ENCODE measurements around the gene ROBO3. TPM values are rescaled to one million over a fixed set of nuclear protein-coding genes. Genes with fewer than 3 reads are reported as not detected.

Gene ROBO3
- total RNA-seq, 1 donor from 2014 or later: 40.0 TPM

- Mint-ChIP-seq H3K27ac (ENCODE audit: unreplicated experiment) (no peak overlapping the region), H3K36me3 (ENCODE audit: low read depth, unreplicated experiment) (peaks cover 4% of the 10 kb centered on the region), H3K4me1 (ENCODE audit: unreplicated experiment) (peaks cover 28% of the 10 kb centered on the region), H3K27me3 (ENCODE audit: unreplicated experiment) (peaks cover 42% of the 10 kb centered on the region), H3K9me3 (ENCODE audit: unreplicated experiment) (no peaks in the 10 kb centered on the region), H3K4me3 (ENCODE audit: unreplicated experiment) (no peak overlapping the region)
- peak; percentile 86 for TF ChIP-seq CTCF (IDR thresholded peaks at IDR 0.05; ENCODE audit: unreplicated experiment)
- peak; percentile 80 for DNase-seq (ENCODE audit: low spot score)
Observed at GRCh38 chr11:124865902-124866851, 945 bp downstream of the ROBO3 start.

- Mint-ChIP-seq H3K4me1 (ENCODE audit: unreplicated experiment) (peaks cover 25% of the 10 kb centered on the region), H3K4me3 (ENCODE audit: unreplicated experiment) (no peak overlapping the region), H3K27me3 (ENCODE audit: unreplicated experiment) (peaks cover 33% of the 10 kb centered on the region), H3K27ac (ENCODE audit: unreplicated experiment) (no peak overlapping the region), H3K36me3 (ENCODE audit: low read depth, unreplicated experiment) (peaks cover 4% of the 10 kb centered on the region), H3K9me3 (ENCODE audit: unreplicated experiment) (no peaks in the 10 kb centered on the region)
- peak; percentile 47 for TF ChIP-seq CTCF (IDR thresholded peaks at IDR 0.05; ENCODE audit: unreplicated experiment)
- DNase-seq (ENCODE audit: low spot score): no peak
Observed at GRCh38 chr11:124867700-124868099, 2.5 kb downstream of the ROBO3 start.

- H3K4me1 Mint-ChIP-seq (ENCODE audit: unreplicated experiment): peaks cover 16% of the 10 kb centered on the region
- no peak overlapping the region for H3K4me3 Mint-ChIP-seq (ENCODE audit: unreplicated experiment)
Observed at GRCh38 chr11:124868331-124869274, 3.4 kb downstream of the ROBO3 start.

GRCh38 chr11:124869331-124869730, 4.1 kb downstream of the ROBO3 start:
- TF ChIP-seq CTCF (IDR thresholded peaks at IDR 0.05; ENCODE audit: unreplicated experiment): no peak
- DNase-seq (ENCODE audit: low spot score): no peak
- Mint-ChIP-seq H3K36me3 (ENCODE audit: low read depth, unreplicated experiment) (peaks cover 4% of the 10 kb centered on the region), H3K4me3 (ENCODE audit: unreplicated experiment) (no peak overlapping the region), H3K4me1 (ENCODE audit: unreplicated experiment) (peaks cover 15% of the 10 kb centered on the region), H3K27ac (ENCODE audit: unreplicated experiment) (no peak overlapping the region), H3K9me3 (ENCODE audit: unreplicated experiment) (no peaks in the 10 kb centered on the region), H3K27me3 (ENCODE audit: unreplicated experiment) (peaks cover 29% of the 10 kb centered on the region)

More at GRCh38 chr11:124868331-124869274, 3.4 kb downstream of the ROBO3 start:
- peaks cover 30% of the 10 kb centered on the region for H3K27me3 Mint-ChIP-seq (ENCODE audit: unreplicated experiment)
- no peak for DNase-seq (ENCODE audit: low spot score)
- no peak overlapping the region for H3K27ac Mint-ChIP-seq (ENCODE audit: unreplicated experiment)
- peaks cover 4% of the 10 kb centered on the region for H3K36me3 Mint-ChIP-seq (ENCODE audit: low read depth, unreplicated experiment)
- TF ChIP-seq CTCF (IDR thresholded peaks at IDR 0.05; ENCODE audit: unreplicated experiment): peak; percentile 27
- H3K9me3 Mint-ChIP-seq (ENCODE audit: unreplicated experiment): no peaks in the 10 kb centered on the region
